Measurements from ENCODE around the gene ACTBL2.
A peak's percentile ranks its signal among the peaks of the same experiment; 100 is the strongest.

ACTBL2 gene

DNA sequence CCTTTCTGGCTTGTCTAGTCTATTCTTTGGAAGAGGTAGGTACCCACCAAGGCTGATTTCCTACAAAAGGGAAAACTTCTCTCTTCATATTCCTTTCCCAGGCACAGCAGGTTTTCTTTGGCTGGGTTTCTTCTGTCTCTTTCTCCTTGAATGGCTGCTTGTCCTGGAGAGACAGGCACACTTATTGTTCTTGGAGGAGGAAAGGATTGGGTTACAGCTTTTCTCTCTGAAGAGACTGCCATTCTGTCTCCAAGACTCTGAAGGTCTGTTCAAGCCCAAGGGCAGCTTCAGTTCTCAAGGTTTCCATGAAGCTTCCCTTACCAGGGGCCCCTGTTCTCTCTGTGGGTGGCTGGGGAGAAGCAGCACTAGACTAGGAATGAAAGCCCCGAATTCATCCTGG, 33.9 kb downstream of the ACTBL2 start:
- no peak for DNase-seq (ENCODE audit: low read depth)
- no peak overlapping the region for H3K4me3 ChIP-seq (ENCODE audit: low read depth, low read length)
- TF ChIP-seq, protein P1, sequence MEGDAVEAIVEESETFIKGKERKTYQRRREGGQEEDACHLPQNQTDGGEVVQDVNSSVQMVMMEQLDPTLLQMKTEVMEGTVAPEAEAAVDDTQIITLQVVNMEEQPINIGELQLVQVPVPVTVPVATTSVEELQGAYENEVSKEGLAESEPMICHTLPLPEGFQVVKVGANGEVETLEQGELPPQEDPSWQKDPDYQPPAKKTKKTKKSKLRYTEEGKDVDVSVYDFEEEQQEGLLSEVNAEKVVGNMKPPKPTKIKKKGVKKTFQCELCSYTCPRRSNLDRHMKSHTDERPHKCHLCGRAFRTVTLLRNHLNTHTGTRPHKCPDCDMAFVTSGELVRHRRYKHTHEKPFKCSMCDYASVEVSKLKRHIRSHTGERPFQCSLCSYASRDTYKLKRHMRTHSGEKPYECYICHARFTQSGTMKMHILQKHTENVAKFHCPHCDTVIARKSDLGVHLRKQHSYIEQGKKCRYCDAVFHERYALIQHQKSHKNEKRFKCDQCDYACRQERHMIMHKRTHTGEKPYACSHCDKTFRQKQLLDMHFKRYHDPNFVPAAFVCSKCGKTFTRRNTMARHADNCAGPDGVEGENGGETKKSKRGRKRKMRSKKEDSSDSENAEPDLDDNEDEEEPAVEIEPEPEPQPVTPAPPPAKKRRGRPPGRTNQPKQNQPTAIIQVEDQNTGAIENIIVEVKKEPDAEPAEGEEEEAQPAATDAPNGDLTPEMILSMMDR (IDR thresholded peaks at IDR 0.05; ENCODE audit: insufficient read depth, low read depth, low read length, missing control alignments), result no peak

DNA sequence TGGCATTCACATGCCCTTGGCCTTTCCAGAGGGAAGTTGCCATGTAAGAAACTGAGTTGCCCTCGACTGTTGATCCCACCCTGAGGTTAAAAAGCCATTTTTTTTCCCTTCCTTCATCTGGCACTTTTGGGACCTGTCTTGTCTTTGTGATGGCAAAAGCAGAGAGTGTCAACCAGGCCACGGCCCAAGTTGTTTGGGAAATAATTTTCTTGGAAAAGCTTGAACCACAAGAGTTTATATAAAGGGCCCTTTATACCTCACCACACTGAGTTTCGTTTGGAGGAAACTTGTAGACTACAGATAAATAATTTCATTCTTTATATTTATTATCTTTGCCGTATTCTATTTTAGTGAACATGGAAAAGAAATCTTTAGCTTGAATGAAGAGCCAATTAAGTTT, 34.3 kb downstream of the ACTBL2 start:
- no peak for DNase-seq (ENCODE audit: low read depth)
- TF ChIP-seq, protein P1 (IDR thresholded peaks at IDR 0.05; ENCODE audit: insufficient read depth, low read depth, low read length, missing control alignments), result no peak
- H3K4me3 ChIP-seq (ENCODE audit: low read depth, low read length), result no peak overlapping the region

DNA sequence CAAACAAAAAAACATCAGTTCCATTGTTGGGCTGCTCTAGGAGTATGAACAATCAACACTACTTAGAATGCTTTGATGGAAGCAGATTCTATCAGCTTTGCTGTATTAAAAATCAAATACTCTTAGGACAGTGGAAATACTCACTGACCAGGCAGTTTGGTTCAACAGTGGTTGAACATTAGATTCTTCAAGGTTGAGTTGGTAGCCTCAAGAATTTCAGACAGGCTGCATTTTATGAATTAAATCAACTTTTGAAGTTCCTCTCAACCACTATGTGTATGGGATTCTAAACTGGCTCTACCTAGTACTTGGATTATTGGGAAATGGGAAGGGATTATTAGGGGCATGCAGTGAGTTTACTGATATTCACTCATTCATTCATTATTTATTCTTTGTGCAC, 35.0 kb downstream of the ACTBL2 start:
- H3K4me3 ChIP-seq (ENCODE audit: low read depth, low read length), result no peak overlapping the region
- TF ChIP-seq, protein P1 (IDR thresholded peaks at IDR 0.05; ENCODE audit: insufficient read depth, low read depth, low read length, missing control alignments), result no peak
- no peak for DNase-seq (ENCODE audit: low read depth)

GRCh38 chr5:57446966-57447365, 35.6 kb downstream of the ACTBL2 start:
- DNase-seq (ENCODE audit: low read depth), result no peak
- no peak overlapping the region for H3K4me3 ChIP-seq (ENCODE audit: low read depth, low read length)
- TF ChIP-seq, protein P1 (IDR thresholded peaks at IDR 0.05; ENCODE audit: insufficient read depth, low read depth, low read length, missing control alignments), result no peak

GRCh38 chr5:57445705-57446037, 36.9 kb downstream of the ACTBL2 start:
- TF ChIP-seq, protein P1 (IDR thresholded peaks at IDR 0.05; ENCODE audit: insufficient read depth, low read depth, low read length, missing control alignments), result no peak
- no peak overlapping the region for H3K4me3 ChIP-seq (ENCODE audit: low read depth, low read length)

GRCh38 chr5:57445006-57445704, 37.5 kb downstream of the ACTBL2 start:
- peak; percentile 5 for DNase-seq (ENCODE audit: low read depth)
- TF ChIP-seq, protein P1 (IDR thresholded peaks at IDR 0.05; ENCODE audit: insufficient read depth, low read depth, low read length, missing control alignments), result no peak
- no peak overlapping the region for H3K4me3 ChIP-seq (ENCODE audit: low read depth, low read length)

More at GRCh38 chr5:57445705-57446037, 36.9 kb downstream of the ACTBL2 start:
- no peak for DNase-seq (ENCODE audit: low read depth)
